Measurements from ENCODE around the gene LEPR. TPM values are rescaled to one million over a fixed set of nuclear protein-coding genes. Genes with fewer than 3 reads are reported as not detected.

Gene LEPR
- total RNA-seq, 1 donor from 2014 or later = 10.2 TPM

Other genes starting within 250 kb of the LEPR start
- 2.5 and 9.4 TPM in 2 replicates for gene DNAJC6, start 111.1 kb upstream of the LEPR start, total RNA-seq
- gene LEPROT, start within 50 bp of the LEPR start, total RNA-seq = 49.1 and 51.2 TPM in 2 replicates

Data from pulmonary artery endothelial cell (primary cell).